Mesothelial cell of epicardium (in vitro differentiated cells): ENCODE data around the gene ACTR1A. TPM values are rescaled to one million over a fixed set of nuclear protein-coding genes. Genes with fewer than 3 reads are reported as not detected.
"Not testable (repeated sequence)": the region's sequence is repeated elsewhere in the genome, so short reads cannot be mapped to it uniquely, and the experiment has no call there.

Source experiments
- DNase-seq, 2 experiments: peaks; one replicate each; pipeline ENCODE4 v3.0.0; 2021; ENCODE audit warnings: low spot score in 2 of 2; ENCODE audit not compliant: unreplicated experiment in 2 of 2
- H3K27ac Mint-ChIP-seq: 2 replicates; pipeline ENCODE4 v1.8.0; 2021; ENCODE audit warnings: mixed read lengths
- H3K27me3 Mint-ChIP-seq: 2 replicates; pipeline ENCODE4 v1.8.0; 2021; ENCODE audit warnings: low read depth, mixed read lengths
- H3K36me3 Mint-ChIP-seq: 2 replicates; pipeline ENCODE4 v1.8.0; 2021; ENCODE audit warnings: mixed read lengths
- H3K4me1 Mint-ChIP-seq: 2 replicates; pipeline ENCODE4 v1.8.0; 2021; ENCODE audit warnings: mixed read lengths
- H3K4me3 Mint-ChIP-seq: 2 replicates; pipeline ENCODE4 v1.8.0; 2021; ENCODE audit warnings: mild to moderate bottlenecking, moderate library complexity, mixed read lengths
- H3K9me3 Mint-ChIP-seq: 2 replicates; pipeline ENCODE4 v1.8.0; 2021; ENCODE audit warnings: mixed read lengths
- total RNA-seq: library from RNA; stranded (reverse); gene quantifications from 3 replicates; pipeline ENCODE4 v1.2.1, GENCODE V29; 2021
- TF ChIP-seq, protein P1 (sequence below): fragments of 200-600 bp; sonication (generic); IDR thresholded peaks from one replicate; pipeline ENCODE4 v1.5.0; 2021; ENCODE audit warnings: antibody characterized with exemption; ENCODE audit not compliant: unreplicated experiment

The ACTR1A gene
- total RNA-seq, 1 donor from 2014 or later = 91.7 TPM

DNA sequence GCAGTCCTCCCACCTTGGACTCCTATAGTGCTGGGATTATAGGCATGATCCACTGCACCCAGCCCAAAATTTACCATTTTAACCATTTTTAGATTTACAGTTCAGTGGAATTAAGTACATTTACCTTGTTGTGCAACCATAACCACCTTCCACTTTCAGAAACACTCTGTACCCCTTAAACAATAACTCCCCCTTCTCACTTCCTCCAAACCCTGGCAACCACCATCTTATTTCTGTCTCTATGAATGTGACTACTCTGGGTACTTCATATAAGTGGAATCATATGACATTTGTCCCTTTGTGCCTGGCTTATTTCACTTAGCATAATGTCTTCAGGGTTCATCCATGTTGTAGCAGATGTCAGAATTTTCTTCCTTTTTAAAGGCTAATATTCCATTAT lies 34.9 kb upstream of the ACTR1A start:
- H3K4me3 Mint-ChIP-seq = no peak overlapping the region

DNA sequence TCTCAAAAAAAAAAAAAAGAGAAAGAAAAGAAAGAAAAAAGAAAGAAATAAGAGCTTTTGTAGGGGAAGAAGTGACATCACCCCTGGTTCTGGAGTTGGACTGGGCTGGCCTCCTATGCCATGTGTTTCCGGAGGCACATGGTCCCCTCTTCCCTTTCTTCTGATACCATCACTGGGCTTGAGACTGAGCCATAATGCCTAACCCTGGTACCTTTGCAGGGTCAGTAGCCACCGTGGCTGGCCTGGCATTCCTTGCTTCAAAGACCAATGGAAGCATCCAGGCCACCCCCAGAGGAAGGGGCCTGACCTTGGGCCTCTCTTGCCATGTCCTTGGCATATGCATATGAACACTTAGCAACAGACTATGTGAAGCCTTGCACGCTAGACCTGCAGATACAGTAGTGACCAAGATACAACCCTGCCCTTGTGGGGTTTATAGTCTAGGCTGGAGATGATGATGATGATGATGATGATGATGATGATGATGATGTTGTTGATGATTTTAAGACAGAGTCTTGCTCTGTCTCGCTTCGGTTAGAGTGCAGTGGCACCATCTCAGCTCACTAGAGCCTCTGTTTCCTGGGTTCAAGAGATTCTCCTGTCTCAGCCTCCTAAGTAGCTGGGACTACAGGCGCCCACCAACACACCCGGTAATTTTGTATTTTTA lies 33.1 kb upstream of the ACTR1A start:
- H3K9me3 Mint-ChIP-seq = no peaks in the 10 kb centered on the region
- no peaks in the 10 kb centered on the region for H3K27me3 Mint-ChIP-seq
- peaks cover 17% of the 10 kb centered on the region for H3K36me3 Mint-ChIP-seq
- DNase-seq = no peak
- no peaks in the 10 kb centered on the region for H3K4me1 Mint-ChIP-seq
- no peak overlapping the region for H3K27ac Mint-ChIP-seq
- TF ChIP-seq, protein P1, sequence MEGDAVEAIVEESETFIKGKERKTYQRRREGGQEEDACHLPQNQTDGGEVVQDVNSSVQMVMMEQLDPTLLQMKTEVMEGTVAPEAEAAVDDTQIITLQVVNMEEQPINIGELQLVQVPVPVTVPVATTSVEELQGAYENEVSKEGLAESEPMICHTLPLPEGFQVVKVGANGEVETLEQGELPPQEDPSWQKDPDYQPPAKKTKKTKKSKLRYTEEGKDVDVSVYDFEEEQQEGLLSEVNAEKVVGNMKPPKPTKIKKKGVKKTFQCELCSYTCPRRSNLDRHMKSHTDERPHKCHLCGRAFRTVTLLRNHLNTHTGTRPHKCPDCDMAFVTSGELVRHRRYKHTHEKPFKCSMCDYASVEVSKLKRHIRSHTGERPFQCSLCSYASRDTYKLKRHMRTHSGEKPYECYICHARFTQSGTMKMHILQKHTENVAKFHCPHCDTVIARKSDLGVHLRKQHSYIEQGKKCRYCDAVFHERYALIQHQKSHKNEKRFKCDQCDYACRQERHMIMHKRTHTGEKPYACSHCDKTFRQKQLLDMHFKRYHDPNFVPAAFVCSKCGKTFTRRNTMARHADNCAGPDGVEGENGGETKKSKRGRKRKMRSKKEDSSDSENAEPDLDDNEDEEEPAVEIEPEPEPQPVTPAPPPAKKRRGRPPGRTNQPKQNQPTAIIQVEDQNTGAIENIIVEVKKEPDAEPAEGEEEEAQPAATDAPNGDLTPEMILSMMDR = no peak
- no peak overlapping the region for H3K4me3 Mint-ChIP-seq

More for the DNA sequence above, 34.9 kb upstream of the ACTR1A start:
- Mint-ChIP-seq H3K9me3 (no peaks in the 10 kb centered on the region), H3K4me1 (no peaks in the 10 kb centered on the region), H3K36me3 (peaks cover 18% of the 10 kb centered on the region), H3K27ac (no peak overlapping the region), H3K27me3 (no peaks in the 10 kb centered on the region)
- no peak for DNase-seq
- TF ChIP-seq, protein P1 = no peak

DNA sequence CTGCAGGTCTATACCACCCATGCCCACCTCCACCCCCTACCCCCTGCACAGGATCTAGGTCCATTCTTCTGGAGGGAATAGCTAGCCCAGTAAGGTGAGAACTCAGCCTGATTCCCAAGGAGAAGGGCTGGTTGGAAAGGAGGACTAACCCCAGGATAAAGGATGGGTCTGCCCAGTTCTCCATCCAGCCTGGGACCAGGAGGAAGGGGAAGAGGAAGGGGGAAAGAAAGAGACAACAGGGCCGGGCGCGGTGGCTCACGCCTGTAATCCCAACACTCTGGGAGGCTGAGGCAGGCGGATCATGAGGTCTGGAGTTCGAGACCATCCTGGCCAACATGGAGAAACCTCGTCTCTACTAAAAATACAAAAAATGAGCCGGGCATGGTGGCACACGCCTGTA lies 32.5 kb upstream of the ACTR1A start:
- not testable (repeated sequence) for H3K9me3 Mint-ChIP-seq, H3K4me3 Mint-ChIP-seq, H3K27ac Mint-ChIP-seq, DNase-seq, H3K4me1 Mint-ChIP-seq, H3K27me3 Mint-ChIP-seq
- H3K36me3 Mint-ChIP-seq = peaks cover 17% of the 10 kb centered on the region

DNA sequence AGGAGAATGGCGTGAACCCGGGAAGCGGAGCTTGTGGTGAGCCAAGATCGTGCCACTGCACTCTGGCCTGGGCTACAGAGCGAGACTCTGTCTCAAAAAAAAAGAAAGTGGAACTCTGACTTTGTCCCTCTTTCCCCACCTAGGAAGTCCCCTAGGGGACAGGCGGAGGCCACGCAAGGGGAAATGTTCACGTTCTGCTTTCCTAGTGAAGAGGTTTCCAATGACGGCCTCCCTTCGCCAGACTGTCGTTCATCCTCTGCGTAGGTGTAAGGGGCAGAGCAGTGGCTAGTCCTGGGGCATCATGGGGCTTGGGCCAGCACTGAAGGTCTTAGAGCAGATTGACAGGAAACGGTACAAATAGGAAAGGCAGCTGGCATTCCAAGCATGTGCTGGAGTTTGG lies 31.8 kb upstream of the ACTR1A start:
- H3K4me1 Mint-ChIP-seq = no peaks in the 10 kb centered on the region
- no peaks in the 10 kb centered on the region for H3K27me3 Mint-ChIP-seq
- TF ChIP-seq, protein P1 = no peak
- H3K9me3 Mint-ChIP-seq = no peaks in the 10 kb centered on the region
- no peak overlapping the region for H3K4me3 Mint-ChIP-seq
- peaks cover 17% of the 10 kb centered on the region for H3K36me3 Mint-ChIP-seq
- H3K27ac Mint-ChIP-seq = no peak overlapping the region
- DNase-seq = no peak

- Mint-ChIP-seq H3K36me3 (peaks cover 20% of the 10 kb centered on the region), H3K4me1 (no peaks in the 10 kb centered on the region), H3K27ac (no peak overlapping the region), H3K27me3 (no peaks in the 10 kb centered on the region), H3K4me3 (no peak overlapping the region), H3K9me3 (no peaks in the 10 kb centered on the region)
- DNase-seq = no peak
- TF ChIP-seq, protein P1 = no peak
Observed at GRCh38 chr10:102527546-102527945, 25.0 kb upstream of the ACTR1A start.

- H3K36me3 Mint-ChIP-seq = peaks cover 22% of the 10 kb centered on the region
- TF ChIP-seq, protein P1 = no peak
- no peaks in the 10 kb centered on the region for H3K4me1 Mint-ChIP-seq
- H3K27me3 Mint-ChIP-seq = no peaks in the 10 kb centered on the region
- no peak overlapping the region for H3K4me3 Mint-ChIP-seq
- DNase-seq = no peak
- no peaks in the 10 kb centered on the region for H3K9me3 Mint-ChIP-seq
- H3K27ac Mint-ChIP-seq = no peak overlapping the region
Observed at GRCh38 chr10:102524746-102525145, 22.2 kb upstream of the ACTR1A start.
